Measurements from ENCODE around the gene TRAPPC8. TPM values are rescaled to one million over a fixed set of nuclear protein-coding genes. Genes with fewer than 3 reads are reported as not detected.
"Not testable (repeated sequence)": the region's sequence is repeated elsewhere in the genome, so short reads cannot be mapped to it uniquely, and the experiment has no call there.

Gene TRAPPC8, protein sequence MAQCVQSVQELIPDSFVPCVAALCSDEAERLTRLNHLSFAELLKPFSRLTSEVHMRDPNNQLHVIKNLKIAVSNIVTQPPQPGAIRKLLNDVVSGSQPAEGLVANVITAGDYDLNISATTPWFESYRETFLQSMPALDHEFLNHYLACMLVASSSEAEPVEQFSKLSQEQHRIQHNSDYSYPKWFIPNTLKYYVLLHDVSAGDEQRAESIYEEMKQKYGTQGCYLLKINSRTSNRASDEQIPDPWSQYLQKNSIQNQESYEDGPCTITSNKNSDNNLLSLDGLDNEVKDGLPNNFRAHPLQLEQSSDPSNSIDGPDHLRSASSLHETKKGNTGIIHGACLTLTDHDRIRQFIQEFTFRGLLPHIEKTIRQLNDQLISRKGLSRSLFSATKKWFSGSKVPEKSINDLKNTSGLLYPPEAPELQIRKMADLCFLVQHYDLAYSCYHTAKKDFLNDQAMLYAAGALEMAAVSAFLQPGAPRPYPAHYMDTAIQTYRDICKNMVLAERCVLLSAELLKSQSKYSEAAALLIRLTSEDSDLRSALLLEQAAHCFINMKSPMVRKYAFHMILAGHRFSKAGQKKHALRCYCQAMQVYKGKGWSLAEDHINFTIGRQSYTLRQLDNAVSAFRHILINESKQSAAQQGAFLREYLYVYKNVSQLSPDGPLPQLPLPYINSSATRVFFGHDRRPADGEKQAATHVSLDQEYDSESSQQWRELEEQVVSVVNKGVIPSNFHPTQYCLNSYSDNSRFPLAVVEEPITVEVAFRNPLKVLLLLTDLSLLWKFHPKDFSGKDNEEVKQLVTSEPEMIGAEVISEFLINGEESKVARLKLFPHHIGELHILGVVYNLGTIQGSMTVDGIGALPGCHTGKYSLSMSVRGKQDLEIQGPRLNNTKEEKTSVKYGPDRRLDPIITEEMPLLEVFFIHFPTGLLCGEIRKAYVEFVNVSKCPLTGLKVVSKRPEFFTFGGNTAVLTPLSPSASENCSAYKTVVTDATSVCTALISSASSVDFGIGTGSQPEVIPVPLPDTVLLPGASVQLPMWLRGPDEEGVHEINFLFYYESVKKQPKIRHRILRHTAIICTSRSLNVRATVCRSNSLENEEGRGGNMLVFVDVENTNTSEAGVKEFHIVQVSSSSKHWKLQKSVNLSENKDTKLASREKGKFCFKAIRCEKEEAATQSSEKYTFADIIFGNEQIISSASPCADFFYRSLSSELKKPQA (N-terminal part only)
- total RNA-seq (2014; rRNA removed; shearing (Covaris generic)), result 27.7 and 28.0 TPM in 2 replicates

DNA sequence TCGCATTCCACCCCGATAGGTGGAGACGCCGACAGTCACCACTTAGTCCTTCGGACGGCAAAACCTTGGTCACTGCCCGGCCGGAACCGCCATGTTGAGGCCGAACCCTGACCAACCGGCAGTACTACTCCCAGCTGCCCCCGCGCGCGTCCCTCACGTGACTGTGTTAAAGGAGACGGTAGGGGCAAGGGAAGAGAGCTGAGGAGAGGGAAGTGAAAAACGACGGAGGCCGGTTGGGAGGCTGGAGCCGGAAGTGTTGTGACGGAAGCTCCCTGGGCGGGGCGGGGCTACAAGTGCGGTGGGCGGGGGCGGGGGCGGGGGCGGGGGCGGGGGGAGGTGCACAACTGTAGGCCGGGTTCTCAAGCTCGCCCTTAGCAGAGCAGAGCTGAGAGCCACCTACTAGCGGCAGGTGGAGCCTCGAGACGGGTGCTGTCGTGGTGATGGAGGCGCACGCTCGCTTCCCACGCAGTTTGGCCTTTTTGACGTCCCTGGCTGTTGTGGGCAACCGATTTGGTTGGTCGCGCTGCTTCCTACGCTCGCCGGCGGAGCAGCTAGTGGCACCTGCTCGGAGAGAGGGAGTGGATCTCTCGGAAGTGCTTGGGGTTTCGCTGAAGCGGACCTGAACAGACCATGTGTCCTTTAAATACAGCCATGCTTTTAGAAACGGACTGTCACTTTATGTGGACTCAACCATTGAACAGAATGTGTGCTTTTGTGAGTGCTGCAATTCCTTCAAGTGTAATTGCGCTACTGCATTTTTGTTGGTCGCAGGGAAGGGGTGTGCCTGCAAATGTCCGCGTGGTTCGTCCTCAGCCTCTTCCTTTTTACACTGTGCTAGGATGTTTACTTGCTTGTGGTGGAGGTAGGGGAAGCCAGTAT is at the start of gene TRAPPC8:
Gene TRAPPC8, minus strand, starts transcription at position 130 of the 879 bp plus-strand sequence. CDS start 364 bp downstream, outside the sequence.
- peak; percentile 94 for DNase-seq (ENCODE audit: low spot score)

DNA sequence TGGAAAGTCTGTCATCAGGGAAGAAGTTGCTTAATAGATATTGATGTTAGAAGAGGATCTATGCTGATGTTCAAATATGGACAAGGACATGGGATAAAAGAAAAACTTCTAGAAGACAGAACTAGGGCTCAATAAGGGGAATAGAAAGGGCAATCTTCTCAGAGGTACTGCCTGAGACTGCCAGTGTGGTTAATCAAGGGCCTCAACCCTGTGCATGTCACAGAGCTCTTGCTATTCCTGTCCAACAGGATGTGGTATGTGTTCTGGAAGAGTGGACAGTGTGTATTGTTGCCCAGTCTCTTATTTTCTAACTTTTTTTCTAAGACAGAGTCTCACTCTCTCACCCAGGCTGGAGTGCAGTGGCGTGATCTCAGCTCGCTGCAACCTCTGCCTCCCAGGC is 47.9 kb upstream of the TRAPPC8 start:
- no peak for DNase-seq (ENCODE audit: low spot score)

DNA sequence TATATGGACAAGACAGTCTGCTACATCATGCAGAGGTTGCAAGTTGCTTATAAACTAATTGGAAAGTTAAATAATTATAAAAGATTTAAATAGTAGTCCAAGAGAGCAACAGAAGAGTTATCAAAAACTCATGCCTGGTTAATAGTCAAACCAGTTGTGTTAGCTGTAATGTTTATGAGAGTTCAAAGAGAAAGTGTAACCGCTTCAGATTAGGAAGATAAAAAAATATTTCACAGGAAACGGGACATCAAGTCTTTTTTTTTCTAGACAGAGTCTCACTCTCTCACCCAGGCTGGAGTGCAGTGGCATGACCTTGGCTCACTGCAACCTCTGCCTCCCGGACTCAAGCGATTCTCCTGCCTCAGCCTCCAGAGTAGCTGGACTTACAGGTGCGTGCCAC is 41.0 kb upstream of the TRAPPC8 start:
- DNase-seq (ENCODE audit: low spot score), result no peak

DNA sequence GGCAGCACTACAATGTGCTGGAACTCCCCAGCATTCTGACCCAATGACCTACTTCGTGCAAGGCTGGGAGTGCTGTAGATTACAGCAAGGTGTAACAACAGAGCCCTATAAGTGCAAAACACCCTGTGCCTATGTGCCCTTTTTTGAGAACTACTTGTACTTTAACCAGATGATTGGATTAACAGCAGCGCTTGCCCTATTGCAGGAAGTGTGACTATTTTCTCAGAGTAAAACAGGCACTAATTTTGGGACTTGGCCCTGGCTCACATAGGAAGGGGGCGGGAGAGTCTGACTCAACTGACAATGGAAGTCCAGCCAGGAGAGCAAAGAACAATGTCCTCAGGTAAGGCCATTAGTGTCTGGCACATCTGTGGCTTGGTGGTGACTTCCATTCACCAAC is 40.1 kb upstream of the TRAPPC8 start:
- no peak for DNase-seq (ENCODE audit: low spot score)

DNA sequence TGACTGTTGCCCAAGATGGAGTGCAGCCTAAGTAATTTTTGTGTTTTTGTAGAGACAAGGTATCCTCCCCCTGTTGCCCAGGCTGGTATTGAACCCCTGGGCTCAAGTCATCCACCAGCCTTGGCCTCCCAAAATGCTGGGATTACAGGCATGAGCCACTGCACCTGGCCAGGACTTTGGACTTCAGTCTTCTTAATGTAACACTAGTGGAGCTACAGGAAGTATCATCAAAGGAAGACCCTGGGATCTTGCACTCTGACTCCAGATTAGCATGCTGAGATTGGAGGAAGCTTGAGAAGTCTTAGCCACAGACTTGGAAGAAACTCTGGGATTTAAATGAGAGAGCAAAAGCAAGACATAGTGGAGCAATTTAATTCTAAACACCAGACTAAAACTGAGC is 37.9 kb upstream of the TRAPPC8 start:
- no peak for DNase-seq (ENCODE audit: low spot score)

DNA sequence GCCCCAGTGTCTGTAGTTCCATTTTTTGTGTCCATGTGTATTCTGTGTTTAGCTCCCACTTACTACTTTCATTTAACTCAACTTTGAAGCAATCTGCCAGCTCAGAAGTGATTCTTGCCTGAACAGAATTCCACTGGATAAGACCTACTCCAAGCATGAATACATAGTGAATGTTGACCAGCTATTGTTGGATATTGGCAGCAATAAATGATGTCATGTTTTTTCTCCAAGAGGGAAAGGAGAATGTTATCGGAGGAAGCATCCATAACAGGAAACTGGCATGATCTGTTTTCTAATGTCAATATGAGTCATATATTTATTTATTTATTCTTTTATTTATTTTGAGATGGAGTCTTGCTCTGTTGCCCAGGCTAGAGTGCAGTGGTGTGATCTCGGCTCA is 36.8 kb upstream of the TRAPPC8 start:
- DNase-seq (ENCODE audit: low spot score), result no peak

DNA sequence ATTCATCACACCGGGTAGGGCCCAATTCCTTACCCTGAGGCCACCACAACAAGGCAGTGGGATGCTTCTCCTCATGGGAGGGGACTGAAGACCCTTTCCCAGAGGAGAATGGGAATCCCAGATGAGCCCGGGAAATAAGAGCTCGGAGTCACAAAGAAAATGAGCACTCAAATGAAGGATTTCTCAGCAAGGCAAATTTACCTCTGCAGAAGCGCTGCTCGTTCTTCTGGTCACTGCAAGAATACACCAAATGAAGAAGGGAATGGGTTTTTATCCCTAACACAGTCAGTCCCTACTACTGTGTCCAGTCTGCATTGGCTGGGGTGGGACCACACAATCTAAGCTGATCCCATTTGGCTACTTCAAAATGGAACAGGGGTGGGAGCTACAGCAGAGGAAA is 35.7 kb upstream of the TRAPPC8 start:
- DNase-seq (ENCODE audit: low spot score), result no peak

DNA sequence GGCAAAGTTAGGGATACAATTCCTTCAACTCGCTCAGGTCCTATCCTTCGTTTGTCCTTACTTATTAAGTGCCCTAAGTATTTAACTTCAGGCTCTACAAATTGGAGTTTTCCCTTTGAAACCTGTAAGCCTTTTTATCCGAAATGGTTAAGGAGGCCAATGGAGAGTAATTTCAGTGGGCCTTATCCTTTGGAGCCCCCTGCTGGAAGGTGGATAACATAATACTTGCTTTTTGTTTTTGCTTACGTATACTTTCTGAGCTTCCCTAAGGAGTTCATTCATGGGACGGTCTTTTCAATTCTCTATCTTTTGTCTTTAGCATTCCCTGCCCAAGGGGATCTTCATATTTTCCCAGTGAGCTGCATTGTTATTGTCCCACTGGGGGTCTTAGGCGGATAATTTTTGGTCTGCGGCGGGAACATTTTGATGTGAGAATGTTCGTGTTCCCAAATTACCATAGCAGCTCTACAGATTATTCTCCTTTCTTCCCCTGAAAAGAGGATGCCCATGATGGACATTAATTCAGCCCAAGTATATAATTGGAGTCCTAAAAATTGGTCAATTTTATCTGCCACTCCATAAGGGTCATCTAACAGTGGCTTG is 34.4 kb upstream of the TRAPPC8 start:
- DNase-seq (ENCODE audit: low spot score), result peak; percentile 23

DNA sequence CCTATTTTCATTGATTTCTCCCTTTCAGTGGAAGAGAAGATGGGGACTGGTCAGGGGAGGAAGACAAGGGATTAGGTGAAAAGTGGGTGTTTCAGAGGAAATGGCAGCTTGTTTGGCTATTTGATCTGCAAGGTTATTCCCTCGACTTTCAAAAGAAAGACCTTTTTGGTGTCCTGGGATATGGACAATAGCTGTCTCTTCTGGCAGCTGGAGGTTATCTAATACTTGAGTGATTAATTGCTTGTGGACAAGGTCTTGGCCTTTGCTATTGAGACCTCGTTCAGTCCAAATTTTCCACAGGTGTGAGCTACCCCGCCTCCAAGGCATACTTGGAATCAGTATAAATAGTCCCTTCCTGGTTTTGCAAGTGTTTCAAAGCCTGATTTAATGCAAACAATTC is 33.3 kb upstream of the TRAPPC8 start:
- DNase-seq (ENCODE audit: low spot score), result no peak

DNA sequence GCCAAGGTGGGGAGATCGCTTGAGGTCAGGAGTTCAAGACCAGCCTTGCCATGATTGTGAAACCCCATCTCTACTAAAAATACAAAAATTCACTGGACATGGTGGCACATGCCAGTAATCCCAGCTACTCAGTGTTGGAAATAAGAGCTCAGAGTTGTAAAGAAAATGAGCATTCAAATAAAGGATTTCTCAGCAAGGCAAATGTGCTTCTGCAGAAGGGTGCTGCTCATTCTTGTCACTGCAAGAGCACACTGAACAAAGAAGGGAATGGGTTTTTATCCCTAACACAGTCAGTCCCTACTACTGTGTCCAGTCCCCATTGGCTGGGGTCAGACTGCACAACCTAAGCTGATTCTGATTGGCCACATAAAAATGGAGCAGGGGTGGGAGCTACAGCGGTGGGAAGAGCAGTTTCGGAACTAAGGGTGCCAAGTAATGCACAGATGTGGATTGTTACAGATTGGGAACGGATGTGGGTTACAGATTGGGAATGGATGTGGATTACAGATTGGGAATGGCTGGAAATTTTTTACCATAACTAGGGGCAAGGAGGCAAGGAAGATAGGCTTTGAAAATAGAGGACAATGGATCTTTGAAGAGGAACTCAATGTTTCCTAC is 31.1 kb upstream of the TRAPPC8 start:
- no peak for DNase-seq (ENCODE audit: low spot score)

DNA sequence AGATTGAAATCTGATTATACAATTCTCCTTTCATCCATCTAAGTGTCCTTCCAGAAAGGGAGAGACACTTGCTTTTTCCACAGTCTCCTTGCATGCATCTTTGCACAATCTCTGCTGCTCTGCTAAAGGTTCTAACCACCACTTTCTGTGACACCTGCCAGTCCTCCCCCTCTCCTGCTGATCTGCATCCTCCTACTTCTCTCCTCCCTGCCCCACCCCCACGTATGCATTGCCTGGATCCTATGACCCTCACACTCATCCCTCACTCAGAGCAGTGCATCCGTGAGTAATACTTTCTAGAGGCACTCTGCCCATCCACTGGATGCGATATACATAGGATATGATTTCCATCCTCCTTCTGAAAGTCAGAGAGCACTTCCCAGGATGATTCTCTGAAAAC is 27.7 kb upstream of the TRAPPC8 start:
- no peak for DNase-seq (ENCODE audit: low spot score)

DNA sequence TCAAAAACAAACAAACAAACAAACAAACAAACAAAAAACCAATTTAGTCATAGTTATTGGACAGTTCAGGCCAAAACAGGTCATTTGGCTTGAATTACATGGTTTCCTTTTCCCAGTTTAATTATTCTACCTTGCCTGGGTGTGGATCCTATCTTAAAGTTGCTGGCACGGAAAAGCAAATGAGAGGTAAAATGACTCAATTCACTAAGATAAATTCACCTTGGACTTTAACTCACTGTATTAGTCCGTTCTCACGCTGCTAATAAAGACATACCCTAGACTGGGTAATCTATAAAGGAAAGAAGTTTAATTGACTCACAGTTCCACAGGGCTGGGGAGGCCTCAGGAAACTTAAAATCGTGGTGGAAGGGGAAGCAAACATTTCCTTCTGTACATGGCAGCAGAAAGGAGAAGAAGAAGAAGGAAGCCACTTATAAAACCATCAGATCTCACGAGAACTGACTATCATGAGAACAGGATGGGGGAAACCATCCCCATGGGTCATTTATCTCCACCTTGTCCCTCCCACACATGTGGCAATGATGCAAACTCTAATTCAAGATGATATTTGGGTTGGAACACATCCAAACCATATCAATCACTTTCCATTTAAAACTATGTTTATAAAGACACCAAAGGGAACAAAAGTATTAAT is 22.5 kb upstream of the TRAPPC8 start:
- DNase-seq (ENCODE audit: low spot score), result no peak

DNA sequence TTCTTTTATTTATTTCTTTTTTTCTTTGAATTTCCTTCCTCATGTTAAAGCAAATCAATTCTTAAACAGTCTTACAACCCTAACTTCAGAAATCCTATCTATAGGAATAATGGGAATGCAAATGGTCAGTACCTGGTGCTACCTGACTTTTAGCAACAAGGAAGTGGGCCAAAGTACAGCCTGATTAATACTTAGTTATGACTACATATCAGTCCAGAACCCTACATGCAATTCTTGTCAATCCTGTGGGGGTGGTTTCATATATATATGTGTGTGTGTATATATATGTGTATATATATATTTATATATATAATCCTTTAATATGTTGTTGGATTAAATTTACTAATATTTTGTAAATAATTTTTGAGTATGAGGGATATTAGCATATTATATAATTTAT is 14.8 kb upstream of the TRAPPC8 start:
- DNase-seq (ENCODE audit: low spot score), result peak; percentile 1

DNA sequence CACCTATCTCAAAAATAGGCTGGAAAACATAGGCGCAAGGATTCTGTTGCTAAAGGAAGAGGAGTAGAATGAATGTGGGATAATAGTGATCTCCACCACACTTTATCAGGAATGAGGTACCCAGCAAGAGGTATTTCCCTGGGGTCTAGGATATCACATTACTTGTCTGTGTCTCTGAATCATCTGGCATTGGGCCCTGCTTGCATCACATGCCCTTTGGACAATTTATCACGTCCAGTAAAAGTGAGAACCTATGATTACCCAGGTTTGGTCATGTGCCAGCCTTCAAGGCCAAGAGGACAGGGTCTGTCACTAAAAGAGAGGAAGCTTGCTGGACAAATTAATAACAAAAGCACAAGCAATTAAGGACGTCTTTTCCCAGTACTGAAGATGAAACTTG is 11.4 kb upstream of the TRAPPC8 start:
- DNase-seq (ENCODE audit: low spot score), result peak; percentile 3

DNA sequence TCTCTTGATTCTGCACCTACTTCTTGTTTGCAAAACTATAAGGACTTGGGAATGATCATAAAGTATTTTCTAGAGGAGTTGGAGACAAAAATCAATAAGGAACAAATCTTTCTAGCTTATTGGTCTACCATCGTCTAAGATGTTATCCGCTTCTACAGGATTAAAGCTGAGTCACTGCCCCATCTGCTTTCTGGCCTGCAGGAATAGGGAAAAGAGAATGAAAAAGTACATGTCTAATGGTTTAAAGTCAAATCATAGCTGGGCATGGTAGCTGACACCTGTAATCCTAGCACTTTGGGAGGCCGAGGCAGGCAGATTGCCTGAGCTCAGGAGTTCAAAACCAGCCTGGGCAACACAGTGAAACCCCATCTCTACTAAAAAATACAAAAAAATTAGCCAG is 10.8 kb upstream of the TRAPPC8 start:
- not testable (repeated sequence) for DNase-seq (ENCODE audit: low spot score)

DNA sequence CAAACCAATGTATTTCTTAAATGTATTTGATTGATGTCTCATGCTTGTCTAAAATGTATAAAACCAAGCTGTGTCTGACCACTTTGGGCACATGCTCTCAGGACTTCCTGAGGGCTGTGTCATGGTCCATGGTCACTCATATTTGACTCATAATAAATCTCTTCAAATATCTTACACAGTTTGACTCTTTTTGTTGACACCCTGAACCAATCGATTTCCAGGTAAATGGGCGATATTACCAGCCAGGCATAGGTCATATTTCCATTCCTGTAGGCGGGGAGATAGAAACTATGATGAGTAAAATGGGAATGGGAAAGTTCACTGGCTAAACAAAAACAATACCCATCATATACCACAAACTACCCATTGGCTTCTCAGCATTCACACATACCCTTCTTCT is 9.3 kb upstream of the TRAPPC8 start:
- DNase-seq (ENCODE audit: low spot score), result no peak

DNA sequence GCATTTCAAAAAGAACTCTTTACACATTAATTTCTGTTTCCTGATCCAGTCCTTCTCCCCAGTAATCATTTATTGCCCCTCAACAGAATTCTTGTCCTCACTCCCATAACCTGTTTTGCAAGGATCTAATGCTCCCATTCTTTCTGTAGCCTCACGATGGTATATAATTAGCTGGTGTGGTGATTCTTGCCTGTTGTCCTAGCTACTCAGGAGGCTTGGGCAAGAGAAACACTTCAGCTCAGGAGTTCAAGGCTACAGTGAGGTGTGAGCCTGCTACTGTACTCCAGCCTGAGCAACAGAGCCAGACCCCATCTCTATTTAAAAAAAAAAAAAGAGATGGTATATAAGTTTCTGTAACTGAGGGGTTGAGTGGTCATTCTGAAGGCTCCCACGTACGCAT is 7.7 kb upstream of the TRAPPC8 start:
- no peak for DNase-seq (ENCODE audit: low spot score)

DNA sequence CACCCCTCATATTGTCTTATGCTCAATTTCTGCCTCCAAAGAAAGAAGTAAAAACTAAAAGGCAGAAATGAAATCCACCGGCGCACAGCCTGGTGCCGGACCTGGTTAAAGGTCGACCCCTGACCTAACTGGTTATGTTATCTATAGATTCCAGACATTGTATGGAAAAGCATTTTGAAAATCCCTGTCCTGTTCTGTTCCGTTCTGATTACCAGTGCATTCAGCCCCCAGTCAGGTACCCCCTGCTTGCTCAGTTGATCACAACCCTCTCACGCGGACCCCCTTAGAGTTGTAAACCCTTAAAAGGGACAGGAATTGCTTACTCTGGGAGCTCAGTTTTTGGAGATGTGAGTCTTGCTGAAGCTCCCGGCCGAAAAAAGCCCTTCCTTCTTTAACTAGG is 5.4 kb upstream of the TRAPPC8 start:
- DNase-seq (ENCODE audit: low spot score), result not testable (repeated sequence)

DNA sequence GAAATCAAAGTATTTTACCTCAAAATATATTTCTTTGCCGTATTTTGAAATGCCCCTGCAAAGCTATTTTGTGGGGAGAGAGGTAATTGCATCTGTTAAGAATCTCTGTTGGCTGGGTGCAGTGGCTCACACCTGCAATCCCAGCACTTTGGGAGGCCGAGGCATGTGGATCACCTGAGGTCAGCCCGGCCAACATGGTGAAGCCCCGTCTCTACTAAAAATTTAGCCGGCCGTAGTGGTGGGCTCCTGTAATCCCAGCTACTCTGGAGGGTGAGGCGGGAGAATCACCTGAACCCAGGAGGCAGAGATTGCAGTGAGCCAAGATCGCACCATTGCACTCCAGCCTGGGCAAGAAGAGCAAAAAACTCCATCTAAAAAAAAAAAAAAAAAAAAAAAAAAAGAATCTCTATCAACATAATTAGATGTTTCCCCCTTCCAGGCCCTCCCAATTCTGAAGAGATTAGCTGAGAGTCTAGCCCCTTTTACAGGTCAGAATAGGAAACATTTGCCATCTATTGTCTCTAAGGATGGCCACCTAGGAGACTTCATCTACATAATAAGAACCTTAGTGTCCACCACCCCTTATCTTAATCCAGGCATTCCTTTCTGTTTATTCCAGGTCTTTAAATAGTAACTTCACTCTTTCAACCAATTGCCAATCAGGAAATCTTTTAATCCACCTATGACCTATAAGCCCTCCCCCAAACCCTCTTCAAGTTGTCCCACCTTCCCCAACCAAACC is 3.5 kb upstream of the TRAPPC8 start:
- DNase-seq (ENCODE audit: low spot score), result no peak
